Epithelial cell of umbilical artery (primary cell): ENCODE results near the gene ITGA2B. TPM values are rescaled to one million over a fixed set of nuclear protein-coding genes. Genes with fewer than 3 reads are reported as not detected.

Experiments
- total RNA-seq: library from RNA; depleted of rRNA; stranded (reverse); fragments of >200 nt; gene quantifications from 2 replicates; pipeline ENCODE4 v1.2.3, GENCODE V29; 2014

ITGA2B gene
- total RNA-seq = under 0.01 and 0.46 TPM in 2 replicates

DNA sequence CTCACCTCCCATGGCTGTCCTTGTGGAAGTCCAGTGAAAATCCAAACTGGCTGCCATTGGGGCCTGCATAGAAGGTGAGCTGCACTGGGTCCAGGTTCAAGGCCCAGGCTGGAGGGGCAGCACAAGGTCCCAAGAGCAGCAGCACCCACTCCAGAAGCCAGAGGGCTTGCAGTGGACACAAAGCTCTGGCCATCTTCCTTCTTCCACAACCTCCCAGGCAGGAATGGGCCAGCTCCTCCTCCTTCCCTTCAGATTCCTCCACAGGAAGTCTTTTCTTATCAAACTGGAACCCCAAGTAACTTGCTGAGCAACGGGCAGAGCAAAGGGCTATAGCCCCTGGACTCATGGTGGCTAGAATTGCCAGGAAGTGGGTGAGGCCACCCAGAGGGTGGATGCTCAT lies at the start of gene ITGA2B:
ITGA2B (minus strand) TSS at position 369 of the 400 bp plus-strand sequence; CDS start at position 193, 176 bp downstream.

DNA sequence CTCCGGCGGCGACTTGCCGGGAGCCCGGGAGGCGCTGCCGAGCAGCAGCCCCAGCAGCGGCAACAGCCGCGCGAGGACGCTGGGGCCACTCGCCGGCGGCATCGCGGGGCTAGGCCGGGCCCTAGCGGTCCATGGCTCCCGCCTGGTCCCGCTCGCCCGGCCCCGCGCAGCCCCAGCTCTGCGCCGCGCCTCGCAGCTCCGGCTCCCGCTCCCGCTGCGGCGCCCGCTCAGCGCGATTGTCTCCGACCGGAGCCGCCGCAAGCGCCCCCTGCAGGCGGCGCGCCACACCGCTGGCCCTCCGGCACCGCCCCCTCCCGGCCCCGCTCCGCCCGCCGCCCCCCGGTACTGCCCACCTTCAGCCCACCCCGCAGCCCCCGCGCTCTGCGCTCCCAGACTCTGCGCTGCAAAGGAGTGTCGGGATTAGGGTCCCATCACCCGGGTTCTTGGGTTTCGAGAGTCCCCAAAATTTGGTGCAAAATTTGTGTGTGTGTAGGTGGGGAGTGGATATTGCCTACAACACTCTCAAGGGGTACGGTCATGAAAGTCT lies 25.8 kb downstream of the ITGA2B start, which contains the start of gene FAM171A2:
FAM171A2 (minus strand) TSS at position 241 of the 547 bp plus-strand sequence; CDS start at position 102, 139 bp downstream.

DNA sequence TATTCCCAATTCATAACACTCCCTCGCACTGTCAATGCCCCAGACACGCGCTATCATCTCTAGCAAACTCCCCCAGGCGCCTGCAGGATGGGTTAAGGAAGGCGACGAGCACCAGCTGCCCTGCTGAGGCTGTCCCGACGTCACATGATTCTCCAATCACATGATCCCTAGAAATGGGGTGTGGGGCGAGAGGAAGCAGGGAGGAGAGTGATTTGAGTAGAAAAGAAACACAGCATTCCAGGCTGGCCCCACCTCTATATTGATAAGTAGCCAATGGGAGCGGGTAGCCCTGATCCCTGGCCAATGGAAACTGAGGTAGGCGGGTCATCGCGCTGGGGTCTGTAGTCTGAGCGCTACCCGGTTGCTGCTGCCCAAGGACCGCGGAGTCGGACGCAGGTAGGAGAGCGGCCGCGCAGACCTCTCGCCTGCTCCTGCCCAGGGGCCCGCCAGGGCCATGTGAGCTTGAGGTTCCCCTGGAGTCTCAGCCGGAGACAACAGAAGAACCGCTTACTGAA lies 44.5 kb downstream of the ITGA2B start, which contains the start of gene GRN:
GRN (plus strand) TSS at position 364 of the 515 bp plus-strand sequence. CDS start 3,863 bp downstream, outside the sequence.

DNA sequence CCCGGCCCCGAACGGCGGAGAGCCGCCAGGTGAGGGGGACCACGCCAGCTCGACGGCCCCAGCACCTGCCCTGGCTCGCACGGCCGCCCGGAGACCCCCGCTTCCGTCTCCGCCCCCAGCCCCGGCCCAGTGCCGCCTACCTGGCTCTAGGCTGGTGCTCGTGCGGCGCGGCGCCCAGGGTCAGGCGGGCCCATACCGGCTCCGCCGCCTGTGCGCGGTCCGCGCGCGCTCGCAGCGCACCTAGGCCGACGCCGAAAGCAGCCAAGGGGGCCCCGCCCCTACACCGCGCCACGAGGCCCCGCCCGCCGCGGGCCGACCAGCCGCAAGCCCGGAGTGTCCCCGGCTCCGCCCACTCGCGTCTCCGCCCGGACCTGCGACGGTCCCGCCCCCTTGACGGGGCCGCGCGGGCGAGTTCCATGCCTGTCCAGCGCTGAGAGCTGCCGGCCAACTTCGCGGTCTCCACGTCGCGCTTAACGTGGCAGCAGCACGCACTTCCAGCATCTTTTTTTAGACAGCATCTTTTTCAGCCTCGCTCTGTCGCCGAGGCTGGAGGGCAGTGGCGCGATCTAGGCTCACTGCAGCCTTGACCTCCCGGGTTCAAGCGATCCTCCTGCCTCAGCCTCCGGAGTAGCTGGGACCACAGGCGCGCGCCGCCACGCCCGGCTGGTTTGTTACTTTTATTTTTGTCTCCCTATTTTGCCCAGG lies 64.7 kb downstream of the ITGA2B start, which contains the start of gene SLC25A39:
SLC25A39 (minus strand) TSS at position 253 of the 705 bp plus-strand sequence. CDS start 1,261 bp downstream, outside the sequence.

Other genes with a start within 250 kb of the ITGA2B start
- 1.6 and 1.7 TPM in 2 replicates for gene HROB, start 247.7 kb downstream of the ITGA2B start, total RNA-seq
- gene ASB16, start 218.9 kb downstream of the ITGA2B start, total RNA-seq = not detected in 2 replicates
- gene TMUB2, start 202.7 kb downstream of the ITGA2B start, total RNA-seq = 19.5 and 21.1 TPM in 2 replicates
- 38.3 and 49.5 TPM in 2 replicates for gene ATXN7L3, start 189.8 kb downstream of the ITGA2B start, total RNA-seq
- gene UBTF, start 170.0 kb downstream of the ITGA2B start, total RNA-seq = 35.1 and 45.3 TPM in 2 replicates
- gene SLC4A1, start 121.5 kb downstream of the ITGA2B start, total RNA-seq = not detected in 2 replicates
- gene RUNDC3A, start 81.0 kb downstream of the ITGA2B start, total RNA-seq = 0.32 TPM in 1 of 2 replicates, not detected in the other
- gene SLC25A39, start 64.8 kb downstream of the ITGA2B start, total RNA-seq = 57.3 and 66.3 TPM in 2 replicates
- gene GRN, start 44.3 kb downstream of the ITGA2B start, total RNA-seq = 148 and 276 TPM in 2 replicates
- gene FAM171A2, start 25.8 kb downstream of the ITGA2B start, total RNA-seq = 7.0 and 10.4 TPM in 2 replicates
- 12.7 and 19.0 TPM in 2 replicates for gene GPATCH8, start 113.8 kb upstream of the ITGA2B start, total RNA-seq
- gene FZD2, start 167.8 kb upstream of the ITGA2B start, total RNA-seq = 1.4 and 2.6 TPM in 2 replicates